ENCODE data around the gene BEND7.
"Not testable (repeated sequence)": the region's sequence is repeated elsewhere in the genome, so short reads cannot be mapped to it uniquely, and the experiment has no call there.

The BEND7 gene

DNA sequence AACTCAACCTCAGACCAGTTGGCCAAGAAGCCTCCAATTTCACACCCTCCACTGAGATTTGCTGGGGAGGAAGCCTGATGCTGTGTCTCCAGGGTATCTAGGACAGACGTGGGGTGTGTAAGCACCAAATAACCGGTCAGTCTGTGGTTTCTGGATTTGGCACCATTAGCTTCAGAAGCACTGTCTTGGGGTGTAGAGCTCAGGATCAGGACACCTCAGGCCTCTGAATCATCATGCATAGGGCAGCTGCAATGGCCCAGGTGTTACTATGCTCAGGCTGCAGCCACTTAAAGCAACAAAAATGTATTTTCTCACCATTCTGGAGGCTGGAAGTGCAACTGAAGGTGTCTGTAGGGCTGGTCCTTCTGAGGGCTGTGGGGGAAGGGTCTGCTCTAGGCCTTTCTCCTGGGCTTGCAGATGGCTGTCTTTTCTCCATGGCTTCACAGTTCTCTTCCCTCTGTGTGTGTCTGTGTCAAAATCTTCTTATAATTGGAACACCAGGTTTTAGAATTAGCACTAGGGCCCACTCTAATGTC lies 107.4 kb downstream of the BEND7 start:
- no peak for DNase-seq (ENCODE audit: low spot score)

- no peak for DNase-seq (ENCODE audit: low spot score)
Observed at GRCh38 chr10:13420532-13421307, 108.1 kb downstream of the BEND7 start.

GRCh38 chr10:13417459-13418126 lies 111.2 kb downstream of the BEND7 start:
- no peak for DNase-seq (ENCODE audit: low spot score)

DNA sequence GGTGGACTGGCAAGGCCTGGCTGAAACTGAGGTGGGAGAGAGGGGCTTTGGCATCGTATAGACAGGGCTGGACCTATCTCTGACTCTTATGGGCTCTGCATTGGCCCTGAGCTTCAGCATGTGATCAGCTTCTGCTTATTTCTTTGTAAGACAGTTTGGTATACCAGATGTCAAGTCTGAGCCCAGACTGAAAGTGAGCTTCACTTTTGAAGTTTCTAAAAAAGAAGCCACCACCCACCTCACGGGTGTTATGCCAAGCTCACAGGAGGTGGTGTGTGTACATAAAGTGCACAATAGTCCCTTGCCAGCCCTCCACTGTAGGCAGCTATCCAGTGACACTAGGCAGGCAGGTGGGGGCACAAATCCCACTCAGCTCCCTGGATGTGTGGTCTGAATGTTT lies 112.1 kb downstream of the BEND7 start:
- DNase-seq (ENCODE audit: low spot score): no peak

DNA sequence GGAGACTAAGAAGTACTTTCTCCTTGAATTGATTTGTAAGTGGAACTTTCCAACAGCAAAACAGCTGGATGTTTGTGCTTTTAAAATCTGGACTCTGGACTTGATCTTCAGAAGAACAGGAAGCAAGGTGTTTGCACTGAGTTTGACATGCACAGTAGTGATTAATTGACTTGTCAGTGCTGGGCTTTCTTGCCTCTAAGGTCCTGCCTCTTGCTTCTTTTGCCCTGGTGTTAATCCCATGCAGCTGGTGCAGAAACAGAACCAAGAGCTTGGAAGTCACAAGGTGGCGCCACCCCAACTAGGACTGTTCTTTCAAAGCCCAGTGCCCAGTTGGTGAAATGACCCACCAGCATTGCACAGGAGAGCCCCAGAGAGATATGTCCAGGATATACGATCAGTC lies 114.0 kb downstream of the BEND7 start:
- DNase-seq (ENCODE audit: low spot score): peak; percentile 41

DNA sequence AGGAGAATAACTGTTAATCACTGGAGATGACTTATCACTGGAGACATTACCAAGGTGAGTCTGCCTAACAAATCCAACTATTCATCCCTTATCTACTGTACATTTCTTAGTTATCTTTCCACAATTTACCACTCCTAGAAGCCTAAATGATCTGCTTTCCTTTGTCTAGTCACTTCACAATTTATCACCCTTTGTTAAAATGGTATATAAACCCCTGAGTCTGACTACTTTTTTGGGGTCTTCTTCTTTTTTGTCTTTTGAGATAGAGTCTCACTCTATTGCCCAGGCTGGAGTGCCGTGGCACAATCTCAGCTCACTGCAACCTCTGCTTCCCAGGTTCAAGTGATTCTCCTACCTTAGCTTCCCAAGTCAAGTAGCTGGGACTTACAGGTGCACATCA lies 114.7 kb downstream of the BEND7 start:
- no peak for DNase-seq (ENCODE audit: low spot score)

- no peak for DNase-seq (ENCODE audit: low spot score)
Observed at GRCh38 chr10:13412894-13413293, 115.9 kb downstream of the BEND7 start.

DNA sequence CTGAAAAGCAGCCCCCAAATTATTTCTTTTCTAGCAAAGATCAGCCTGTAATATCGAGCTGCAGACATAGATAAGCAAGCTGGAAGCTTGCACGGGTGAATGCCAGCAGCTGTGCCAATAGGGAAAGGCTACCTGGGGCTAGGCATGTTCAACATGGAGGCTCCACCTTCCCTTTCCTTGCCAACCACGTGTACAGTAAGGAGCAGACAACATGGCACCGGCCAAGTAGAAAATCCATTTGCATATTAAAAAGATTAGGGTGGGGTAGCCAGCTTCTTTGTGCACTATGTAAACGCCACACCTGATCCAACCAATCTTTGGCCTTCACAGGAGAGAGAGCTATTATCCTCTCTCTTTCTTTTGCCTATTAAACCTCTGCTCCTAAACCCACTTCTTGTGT lies 124.0 kb downstream of the BEND7 start:
- no peak for DNase-seq (ENCODE audit: low spot score)

GRCh38 chr10:13404305-13404759 lies 124.5 kb downstream of the BEND7 start:
- no peak for DNase-seq (ENCODE audit: low spot score)

DNA sequence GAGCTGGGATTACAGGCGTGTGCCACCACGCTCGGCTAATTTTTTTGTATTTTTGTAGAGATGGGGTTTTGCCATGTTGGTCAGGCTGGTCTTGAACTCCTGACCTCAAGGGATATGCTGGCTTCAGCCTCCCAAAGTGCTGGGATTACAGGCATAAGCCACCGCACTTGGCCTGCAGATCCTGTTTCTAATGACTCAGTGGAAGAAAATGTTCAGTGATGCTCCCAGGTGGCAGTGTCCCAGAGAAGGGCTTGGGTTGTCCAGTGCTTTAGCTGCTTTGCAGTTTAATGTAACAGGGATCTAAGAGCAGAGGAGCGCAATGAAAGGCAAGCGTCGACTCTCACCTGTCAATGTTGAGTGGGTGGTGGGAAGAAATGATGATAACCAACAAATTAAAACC lies 125.4 kb downstream of the BEND7 start:
- DNase-seq (ENCODE audit: low spot score): not testable (repeated sequence)

- DNase-seq (ENCODE audit: low spot score): no peak
Observed at GRCh38 chr10:13402021-13402420, 126.8 kb downstream of the BEND7 start.

GRCh38 chr10:13401142-13401541 lies 127.7 kb downstream of the BEND7 start:
- no peak for DNase-seq (ENCODE audit: low spot score)

- no peak for DNase-seq (ENCODE audit: low spot score)
Observed at GRCh38 chr10:13400196-13400965, 128.4 kb downstream of the BEND7 start.

- DNase-seq (ENCODE audit: low spot score): no peak
Observed at GRCh38 chr10:13399752-13400151, 129.1 kb downstream of the BEND7 start.

DNA sequence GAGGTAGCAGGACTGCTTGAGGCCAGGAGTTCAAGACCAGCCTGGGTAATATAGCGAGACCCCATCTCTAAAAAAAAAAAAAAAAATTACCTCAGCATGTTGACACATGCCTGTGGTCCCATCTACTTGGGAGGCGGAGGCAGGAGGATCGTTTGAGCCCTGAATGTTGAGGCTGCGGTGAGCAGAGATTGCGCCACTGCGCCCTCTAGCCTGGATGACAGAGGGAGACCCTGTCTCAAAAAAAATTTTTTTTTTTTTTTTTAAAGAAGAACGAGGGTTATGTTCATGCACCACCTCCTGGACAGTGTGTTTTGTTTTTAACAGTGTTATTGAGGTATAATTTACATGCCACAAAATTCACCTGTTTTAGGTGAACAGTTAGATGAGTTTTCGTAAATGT lies 129.6 kb downstream of the BEND7 start:
- DNase-seq (ENCODE audit: low spot score): no peak

- DNase-seq (ENCODE audit: low spot score): no peak
Observed at GRCh38 chr10:13397052-13397451, 131.8 kb downstream of the BEND7 start.

- no peak for DNase-seq (ENCODE audit: low spot score)
Observed at GRCh38 chr10:13396369-13396768, 132.4 kb downstream of the BEND7 start.

DNA sequence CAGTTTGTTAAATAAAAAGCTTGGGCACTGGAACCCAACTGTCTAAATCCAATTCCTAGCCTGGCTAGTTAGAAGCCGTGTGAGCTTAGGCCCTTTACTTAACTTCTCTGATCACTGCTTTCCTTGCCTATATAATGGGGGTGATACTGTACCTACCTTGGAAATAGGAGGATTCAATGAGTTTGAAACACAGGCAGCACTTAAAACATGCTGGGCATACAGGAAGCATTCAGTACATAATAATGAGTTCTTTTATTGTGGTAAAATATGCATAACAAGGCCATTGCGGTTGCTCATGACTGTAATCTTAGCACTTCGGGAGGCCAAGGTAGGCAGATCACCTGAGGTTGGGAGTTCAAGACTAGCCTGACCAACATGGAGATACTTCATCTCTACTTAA lies 133.3 kb downstream of the BEND7 start:
- no peak for DNase-seq (ENCODE audit: low spot score)

- no peak for DNase-seq (ENCODE audit: low spot score)
Observed at GRCh38 chr10:13393640-13394039, 135.2 kb downstream of the BEND7 start.

- no peak for DNase-seq (ENCODE audit: low spot score)
Observed at GRCh38 chr10:13392701-13393100, 136.1 kb downstream of the BEND7 start.

Measured in AG20443 (cell line).